Stimulated activated CD4-positive, alpha-beta T cell treated with anti-CD3 and anti-CD28 coated beads, Interleukin-1b, Interleukin-23, amount 100 ng/mL, for 4 hours (primary cell): ENCODE results near the gene NLRP1.

Experiments used
- DNase-seq, 2 donors: peaks; one replicate each; pipeline ENCODE4 v3.0.0-alpha.2; 2020; ENCODE audit warnings: low read depth in 2 of 2

Gene NLRP1

DNA sequence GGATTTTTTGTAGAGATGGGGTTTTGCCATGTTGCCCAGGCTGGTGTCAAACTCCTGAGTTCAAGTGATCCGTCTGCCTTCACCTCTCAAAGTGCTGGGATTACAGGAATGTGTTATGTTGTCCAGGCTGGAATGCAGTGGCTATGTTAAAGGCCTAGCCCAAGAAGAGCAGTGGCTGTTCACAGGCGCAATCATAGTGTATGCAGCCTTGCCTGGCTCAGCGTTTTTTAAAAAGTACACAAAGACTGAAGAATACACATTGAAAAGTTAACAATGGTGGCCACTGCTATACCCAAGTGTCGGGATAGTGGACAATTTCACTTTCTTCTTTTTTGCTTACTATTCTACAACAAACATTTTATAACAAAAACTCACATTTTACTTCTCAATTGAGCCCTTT, 105.3 kb downstream of the NLRP1 start:
- DNase-seq = no peak

DNA sequence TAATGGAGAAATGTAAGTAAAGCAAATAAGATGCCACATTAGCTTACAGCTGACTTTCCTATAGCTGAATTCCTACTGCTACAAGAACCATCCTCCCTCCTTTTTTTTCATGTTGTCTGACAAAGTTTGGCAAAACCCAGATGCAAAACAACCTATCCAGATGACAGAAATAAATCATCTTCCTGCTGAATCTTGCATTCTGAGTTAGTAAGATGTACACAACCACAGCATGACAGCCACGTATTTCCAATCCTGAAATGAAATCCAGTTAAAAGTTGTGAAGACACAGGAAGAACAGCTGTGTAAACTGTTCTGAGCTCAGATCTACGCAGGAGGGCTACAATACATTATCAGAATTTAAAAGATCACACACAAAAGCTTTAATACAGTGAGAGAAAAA, 110.4 kb downstream of the NLRP1 start:
- DNase-seq = no peak

DNA sequence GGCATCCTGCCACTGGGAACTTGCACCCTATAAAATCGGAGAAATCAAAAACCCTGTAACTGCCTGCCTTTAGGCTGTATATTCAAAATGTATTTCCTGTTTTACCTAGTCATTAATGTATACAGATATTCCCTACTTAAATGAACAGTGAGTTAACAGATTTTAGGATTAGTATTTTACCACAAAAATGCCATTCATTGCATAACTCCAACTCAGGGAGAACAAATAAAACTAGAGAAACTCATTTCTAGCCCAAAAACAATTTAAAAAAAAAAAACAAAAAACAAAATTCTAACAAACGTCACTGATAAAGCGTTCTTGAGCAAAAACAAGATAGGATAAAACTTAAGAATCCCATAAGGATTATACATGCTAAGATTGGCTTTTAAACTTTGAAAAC, 111.8 kb downstream of the NLRP1 start:
- no peak for DNase-seq

DNA sequence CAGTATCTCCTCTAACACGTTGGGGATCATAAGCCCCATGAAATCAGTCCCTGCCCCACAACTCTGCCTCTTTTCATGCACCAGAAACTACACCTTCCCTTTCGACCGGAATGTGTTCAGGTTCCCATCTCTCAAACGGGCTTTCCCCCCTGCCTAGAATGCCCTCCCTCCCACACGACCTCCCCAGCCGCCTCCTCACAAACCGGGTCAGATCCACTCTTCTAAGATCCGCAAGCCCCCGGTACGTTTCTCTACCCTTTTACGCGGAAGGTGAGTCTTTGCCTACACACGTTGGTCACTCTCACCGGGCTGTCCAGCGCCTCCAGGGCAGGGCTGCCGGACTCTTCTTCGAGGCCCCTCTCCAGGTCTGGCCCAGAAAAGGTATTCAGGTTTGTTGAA, 116.2 kb downstream of the NLRP1 start:
- peak; percentile 14 to 21 for DNase-seq

- no peak for DNase-seq
These were observed 116.9 kb downstream of the NLRP1 start for GRCh38 chr17:5467416-5467815.

- DNase-seq = no peak
These were observed 118.0 kb downstream of the NLRP1 start for GRCh38 chr17:5466295-5466694.

DNA sequence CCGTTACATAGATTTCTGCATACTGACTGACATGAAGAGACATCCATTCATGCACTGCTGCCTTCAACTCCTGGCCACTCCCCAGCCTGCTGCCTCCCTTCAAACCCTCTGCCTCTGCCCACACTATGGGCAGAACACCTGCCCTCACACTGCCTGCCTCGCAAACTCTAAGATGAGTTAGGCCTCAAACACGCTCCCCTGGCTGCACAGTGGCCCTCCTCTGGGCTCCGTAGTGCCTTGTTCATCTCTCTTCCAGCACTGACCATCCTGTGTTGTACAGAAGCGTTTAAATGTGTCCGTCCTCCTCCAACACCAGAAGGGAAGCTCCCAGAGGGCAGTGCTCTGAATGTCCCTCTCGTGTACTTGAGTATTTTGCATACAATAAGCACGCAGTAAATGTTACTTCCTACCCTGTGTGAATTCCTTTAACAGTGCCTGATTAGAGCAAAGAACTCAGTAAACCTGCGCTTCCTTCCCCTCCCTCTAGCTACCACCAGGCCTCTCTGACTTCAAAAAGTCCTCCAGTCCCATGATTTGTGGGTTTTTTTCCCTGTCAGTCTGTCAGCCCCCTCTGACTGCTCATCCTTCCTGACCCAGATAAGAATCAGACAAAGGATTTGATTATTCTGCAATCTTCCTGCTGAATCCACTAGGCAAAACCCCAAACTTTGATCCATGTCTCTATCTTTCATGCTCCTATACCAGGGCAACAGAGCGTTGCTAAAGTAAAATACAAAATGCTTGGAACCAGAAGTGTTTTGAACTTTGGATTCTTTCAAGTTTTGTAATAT, 119.4 kb downstream of the NLRP1 start:
- no peak for DNase-seq
